A549 (cell line): Measurements from ENCODE around the gene BCAS3.

ENCODE experiments used
- CHD4 ChIP-seq: fragments of 200-600 bp; sonication (generic); IDR thresholded peaks from 2 replicates; pipeline ENCODE4 v1.6.1; 2016; ENCODE audit warnings: antibody characterized with exemption, mild to moderate bottlenecking, borderline replicate concordance
- CTCF ChIP-seq: fragments of >200 bp; sonication (Bioruptor Twin); formaldehyde crosslinking; IDR thresholded peaks from 3 replicates; pipeline ENCODE4 v1.5.1; 2016
- HDAC2 ChIP-seq: fragments of 200-600 bp; sonication (generic); IDR thresholded peaks from 2 replicates; pipeline ENCODE4 v1.6.1; 2016
- PBX3 ChIP-seq: IDR thresholded peaks from 2 replicates; pipeline ENCODE4 v1.6.1; 2012
- PHF8 ChIP-seq: fragments of 200-600 bp; sonication (generic); IDR thresholded peaks from 2 replicates; pipeline ENCODE4 v1.6.1; 2016; ENCODE audit warnings: low read depth, mild to moderate bottlenecking, antibody characterized with exemption, moderate library complexity, borderline replicate concordance
- POLR2A ChIP-seq: IDR thresholded peaks from 2 replicates; pipeline ENCODE4 v1.6.1; 2012; ENCODE audit warnings: mild to moderate bottlenecking, low read length
- RNF2 ChIP-seq: fragments of 200-600 bp; sonication (generic); IDR thresholded peaks from 2 replicates; pipeline ENCODE4 v1.6.1; 2016; ENCODE audit warnings: low read depth, mild to moderate bottlenecking, antibody characterized with exemption, moderate library complexity, borderline replicate concordance
- TP53 ChIP-seq: fragments of 250-450 bp; sonication (Bioruptor Pico); IDR thresholded peaks from 2 replicates; pipeline ENCODE4 v1.5.0; 2021; ENCODE audit warnings: mild to moderate bottlenecking, moderate library complexity
- TF ChIP-seq, protein P1 (sequence below): fragments of 200-600 bp; sonication (generic); IDR thresholded peaks from 2 replicates; pipeline ENCODE4 v1.6.1; 2016; ENCODE audit warnings: antibody characterized with exemption, mild to moderate bottlenecking, moderate library complexity
- TF ChIP-seq, protein P2 (sequence below): fragments of 150-350 bp; IDR thresholded peaks from 2 replicates; pipeline ENCODE4 v1.6.1; 2014; ENCODE audit warnings: low read depth, mild to moderate bottlenecking, low read length

GRCh38 chr17:60862482-60862881 lies 184.8 kb downstream of the BCAS3 start:
- no peak for TF ChIP-seq CTCF
- TF ChIP-seq PBX3: no peak
- TF ChIP-seq RNF2: no peak
- TF ChIP-seq, protein P1, sequence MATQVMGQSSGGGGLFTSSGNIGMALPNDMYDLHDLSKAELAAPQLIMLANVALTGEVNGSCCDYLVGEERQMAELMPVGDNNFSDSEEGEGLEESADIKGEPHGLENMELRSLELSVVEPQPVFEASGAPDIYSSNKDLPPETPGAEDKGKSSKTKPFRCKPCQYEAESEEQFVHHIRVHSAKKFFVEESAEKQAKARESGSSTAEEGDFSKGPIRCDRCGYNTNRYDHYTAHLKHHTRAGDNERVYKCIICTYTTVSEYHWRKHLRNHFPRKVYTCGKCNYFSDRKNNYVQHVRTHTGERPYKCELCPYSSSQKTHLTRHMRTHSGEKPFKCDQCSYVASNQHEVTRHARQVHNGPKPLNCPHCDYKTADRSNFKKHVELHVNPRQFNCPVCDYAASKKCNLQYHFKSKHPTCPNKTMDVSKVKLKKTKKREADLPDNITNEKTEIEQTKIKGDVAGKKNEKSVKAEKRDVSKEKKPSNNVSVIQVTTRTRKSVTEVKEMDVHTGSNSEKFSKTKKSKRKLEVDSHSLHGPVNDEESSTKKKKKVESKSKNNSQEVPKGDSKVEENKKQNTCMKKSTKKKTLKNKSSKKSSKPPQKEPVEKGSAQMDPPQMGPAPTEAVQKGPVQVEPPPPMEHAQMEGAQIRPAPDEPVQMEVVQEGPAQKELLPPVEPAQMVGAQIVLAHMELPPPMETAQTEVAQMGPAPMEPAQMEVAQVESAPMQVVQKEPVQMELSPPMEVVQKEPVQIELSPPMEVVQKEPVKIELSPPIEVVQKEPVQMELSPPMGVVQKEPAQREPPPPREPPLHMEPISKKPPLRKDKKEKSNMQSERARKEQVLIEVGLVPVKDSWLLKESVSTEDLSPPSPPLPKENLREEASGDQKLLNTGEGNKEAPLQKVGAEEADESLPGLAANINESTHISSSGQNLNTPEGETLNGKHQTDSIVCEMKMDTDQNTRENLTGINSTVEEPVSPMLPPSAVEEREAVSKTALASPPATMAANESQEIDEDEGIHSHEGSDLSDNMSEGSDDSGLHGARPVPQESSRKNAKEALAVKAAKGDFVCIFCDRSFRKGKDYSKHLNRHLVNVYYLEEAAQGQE: no peak
- TF ChIP-seq PHF8: no peak
- no peak for TF ChIP-seq HDAC2
- TF ChIP-seq POLR2A: no peak
- TF ChIP-seq, protein P2, sequence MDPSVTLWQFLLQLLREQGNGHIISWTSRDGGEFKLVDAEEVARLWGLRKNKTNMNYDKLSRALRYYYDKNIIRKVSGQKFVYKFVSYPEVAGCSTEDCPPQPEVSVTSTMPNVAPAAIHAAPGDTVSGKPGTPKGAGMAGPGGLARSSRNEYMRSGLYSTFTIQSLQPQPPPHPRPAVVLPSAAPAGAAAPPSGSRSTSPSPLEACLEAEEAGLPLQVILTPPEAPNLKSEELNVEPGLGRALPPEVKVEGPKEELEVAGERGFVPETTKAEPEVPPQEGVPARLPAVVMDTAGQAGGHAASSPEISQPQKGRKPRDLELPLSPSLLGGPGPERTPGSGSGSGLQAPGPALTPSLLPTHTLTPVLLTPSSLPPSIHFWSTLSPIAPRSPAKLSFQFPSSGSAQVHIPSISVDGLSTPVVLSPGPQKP: no peak
- TF ChIP-seq TP53: no peak
- no peak for TF ChIP-seq CHD4
